ENCODE data around the gene FAM120AOS. TPM values are rescaled to one million over a fixed set of nuclear protein-coding genes. Genes with fewer than 3 reads are reported as not detected.

FAM120AOS gene
- polyA plus RNA-seq, 1 donor from 2014 or later, result 44.5 TPM

DNA sequence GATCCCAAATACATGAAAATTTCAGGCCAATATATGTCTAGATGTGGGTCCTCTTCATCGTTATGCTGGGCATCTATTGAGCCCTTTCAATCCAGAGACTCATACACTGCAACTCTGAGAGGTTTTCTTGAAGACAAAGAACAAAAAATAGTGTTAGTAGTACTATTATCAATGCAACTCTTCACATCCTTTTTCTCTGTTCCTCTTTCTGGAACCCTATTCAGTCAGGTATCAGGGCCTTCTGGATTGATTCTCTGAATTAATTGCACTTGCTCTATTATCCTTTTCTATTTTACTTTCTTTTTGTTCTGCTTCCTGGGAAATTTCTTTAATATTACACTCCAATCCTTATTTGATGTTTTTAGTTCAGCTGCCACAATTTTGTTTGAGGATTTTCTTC, 20.4 kb downstream of the FAM120AOS start:
- Histone ChIP-seq H3K9me3 (ENCODE audit: low read length) (no peaks in the 10 kb centered on the region), H3K4me2 (ENCODE audit: low read length) (no peak overlapping the region), H3K9ac (ENCODE audit: low read length) (no peak overlapping the region), H3K9me2 (ENCODE audit: insufficient read depth, low read length) (no peaks in the 10 kb centered on the region), H3K27me3 (ENCODE audit: insufficient read depth, low read depth, low read length) (no peaks in the 10 kb centered on the region), H3K27ac (ENCODE audit: low read length) (no peak overlapping the region), H3K36me3 (ENCODE audit: insufficient read depth, low read length) (no peaks in the 10 kb centered on the region), H2AFZ (ENCODE audit: low read depth, low read length) (no peak overlapping the region), H4K20me1 (ENCODE audit: insufficient read depth) (no peaks in the 10 kb centered on the region), H3F3A (ENCODE audit: insufficient read depth, low read length, poor library complexity, severe bottlenecking) (no peaks in the 10 kb centered on the region), H3K4me3 (ENCODE audit: low read length) (no peak overlapping the region), H3K79me2 (replicated peaks; ENCODE audit: insufficient read depth, low read length) (no peaks in the 10 kb centered on the region)
- no peak for TF ChIP-seq SMC3 (conservative IDR thresholded peaks at IDR 0.05; ENCODE audit: poor library complexity)
- TF ChIP-seq, protein P1, sequence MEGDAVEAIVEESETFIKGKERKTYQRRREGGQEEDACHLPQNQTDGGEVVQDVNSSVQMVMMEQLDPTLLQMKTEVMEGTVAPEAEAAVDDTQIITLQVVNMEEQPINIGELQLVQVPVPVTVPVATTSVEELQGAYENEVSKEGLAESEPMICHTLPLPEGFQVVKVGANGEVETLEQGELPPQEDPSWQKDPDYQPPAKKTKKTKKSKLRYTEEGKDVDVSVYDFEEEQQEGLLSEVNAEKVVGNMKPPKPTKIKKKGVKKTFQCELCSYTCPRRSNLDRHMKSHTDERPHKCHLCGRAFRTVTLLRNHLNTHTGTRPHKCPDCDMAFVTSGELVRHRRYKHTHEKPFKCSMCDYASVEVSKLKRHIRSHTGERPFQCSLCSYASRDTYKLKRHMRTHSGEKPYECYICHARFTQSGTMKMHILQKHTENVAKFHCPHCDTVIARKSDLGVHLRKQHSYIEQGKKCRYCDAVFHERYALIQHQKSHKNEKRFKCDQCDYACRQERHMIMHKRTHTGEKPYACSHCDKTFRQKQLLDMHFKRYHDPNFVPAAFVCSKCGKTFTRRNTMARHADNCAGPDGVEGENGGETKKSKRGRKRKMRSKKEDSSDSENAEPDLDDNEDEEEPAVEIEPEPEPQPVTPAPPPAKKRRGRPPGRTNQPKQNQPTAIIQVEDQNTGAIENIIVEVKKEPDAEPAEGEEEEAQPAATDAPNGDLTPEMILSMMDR (IDR thresholded peaks at IDR 0.05; ENCODE audit: poor library complexity, severe bottlenecking), result no peak
- TF ChIP-seq RAD21 (conservative IDR thresholded peaks at IDR 0.05), result no peak
- TF ChIP-seq TAF1 (IDR thresholded peaks at IDR 0.05; ENCODE audit: low read depth), result no peak
- no peak for TF ChIP-seq EP300 (conservative IDR thresholded peaks at IDR 0.05; ENCODE audit: poor library complexity, severe bottlenecking)
- no peak for TF ChIP-seq EZH2 (IDR thresholded peaks at IDR 0.05; ENCODE audit: borderline replicate concordance, insufficient read depth, low read length, poor library complexity, severe bottlenecking)

DNA sequence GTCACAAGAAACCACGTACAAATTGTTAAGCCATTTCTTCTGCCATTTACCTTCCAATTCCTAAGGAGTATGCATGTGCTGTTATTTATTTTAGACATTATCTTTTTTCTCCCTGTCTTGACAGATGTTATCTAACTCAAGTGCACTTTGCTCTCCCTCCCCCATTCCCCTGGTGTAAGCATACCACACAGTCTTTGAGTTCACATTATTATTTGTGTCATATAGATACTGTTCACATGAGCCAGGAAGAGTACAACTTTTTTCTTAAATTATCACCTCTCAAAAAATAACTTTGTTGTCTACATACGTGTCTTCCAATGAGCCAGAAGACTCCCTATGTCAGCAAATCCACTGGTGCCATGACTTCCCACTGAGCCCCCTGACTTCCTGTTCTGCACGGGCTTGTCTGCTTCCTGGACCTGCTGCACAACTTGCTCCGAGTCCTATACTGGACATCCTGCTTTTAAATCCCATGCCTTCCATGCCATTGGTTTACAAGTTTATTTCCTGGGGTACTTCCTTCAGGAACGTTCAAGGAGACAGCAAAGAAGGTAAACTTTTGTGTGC, 21.8 kb downstream of the FAM120AOS start:
- no peak overlapping the region for H3K4me2 ChIP-seq (ENCODE audit: low read length)
- H3K9me3 ChIP-seq (ENCODE audit: low read length), result no peaks in the 10 kb centered on the region
- no peaks in the 10 kb centered on the region for H3K79me2 ChIP-seq (replicated peaks; ENCODE audit: insufficient read depth, low read length)
- H3F3A ChIP-seq (ENCODE audit: insufficient read depth, low read length, poor library complexity, severe bottlenecking), result no peaks in the 10 kb centered on the region
- no peak overlapping the region for H3K9ac ChIP-seq (ENCODE audit: low read length)
- H3K27ac ChIP-seq (ENCODE audit: low read length), result no peak overlapping the region
- H3K9me2 ChIP-seq (ENCODE audit: insufficient read depth, low read length), result no peaks in the 10 kb centered on the region
- TF ChIP-seq RAD21 (conservative IDR thresholded peaks at IDR 0.05), result no peak
- no peaks in the 10 kb centered on the region for H4K20me1 ChIP-seq (ENCODE audit: insufficient read depth)
- H3K27me3 ChIP-seq (ENCODE audit: insufficient read depth, low read depth, low read length), result no peaks in the 10 kb centered on the region
- H3K4me3 ChIP-seq (ENCODE audit: low read length), result no peak overlapping the region
- H3K36me3 ChIP-seq (ENCODE audit: insufficient read depth, low read length), result no peaks in the 10 kb centered on the region
- no peak overlapping the region for H2AFZ ChIP-seq (ENCODE audit: low read depth, low read length)

DNA sequence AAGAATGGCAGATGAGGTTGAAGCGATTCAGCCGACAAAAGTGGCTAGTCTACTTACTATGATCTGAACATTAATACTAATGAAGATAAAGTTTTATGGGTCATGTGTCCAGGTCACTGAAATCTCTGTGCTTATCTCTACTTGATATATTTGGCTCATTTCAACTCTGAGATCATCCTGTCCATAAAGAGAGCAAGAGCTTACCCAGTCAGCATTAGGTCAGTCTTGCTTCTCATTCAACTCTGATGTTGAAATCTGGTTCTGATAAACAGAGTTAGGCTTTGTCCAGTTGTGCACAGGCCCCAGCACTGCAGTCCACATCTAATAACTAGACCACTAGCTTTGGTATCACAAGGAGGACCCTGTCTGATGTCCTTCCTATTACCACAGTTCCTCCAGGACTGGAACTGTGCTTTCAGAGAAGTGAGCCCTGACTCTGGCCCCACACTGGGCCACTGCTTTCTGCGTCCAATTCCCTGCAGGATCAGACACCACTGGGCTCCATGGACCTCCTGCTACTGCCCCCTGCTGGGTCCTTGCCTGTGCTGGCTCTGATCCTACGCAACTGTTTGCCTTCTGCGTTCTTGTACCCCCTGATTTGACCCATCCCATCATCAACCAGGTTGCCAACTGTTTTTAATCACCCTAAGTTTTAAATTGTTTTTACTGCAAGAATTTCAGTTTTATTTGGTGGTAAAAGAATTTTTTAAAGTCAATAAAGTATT, 25.6 kb downstream of the FAM120AOS start:
- Histone ChIP-seq H3K9me2 (ENCODE audit: insufficient read depth, low read length) (no peaks in the 10 kb centered on the region), H2AFZ (ENCODE audit: low read depth, low read length) (no peak overlapping the region), H3K9ac (ENCODE audit: low read length) (no peak overlapping the region)

More for the DNA sequence above, 25.6 kb downstream of the FAM120AOS start:
- H3K9me3 ChIP-seq (ENCODE audit: low read length), result no peaks in the 10 kb centered on the region
- no peak overlapping the region for H3K4me3 ChIP-seq (ENCODE audit: low read length)
- H3K27ac ChIP-seq (ENCODE audit: low read length), result no peak overlapping the region
- no peaks in the 10 kb centered on the region for H3K79me2 ChIP-seq (replicated peaks; ENCODE audit: insufficient read depth, low read length)
- H3K4me2 ChIP-seq (ENCODE audit: low read length), result no peak overlapping the region
- no peaks in the 10 kb centered on the region for H3K27me3 ChIP-seq (ENCODE audit: insufficient read depth, low read depth, low read length)
- no peaks in the 10 kb centered on the region for H3K36me3 ChIP-seq (ENCODE audit: insufficient read depth, low read length)
- H4K20me1 ChIP-seq (ENCODE audit: insufficient read depth), result no peaks in the 10 kb centered on the region
- TF ChIP-seq, protein P2, sequence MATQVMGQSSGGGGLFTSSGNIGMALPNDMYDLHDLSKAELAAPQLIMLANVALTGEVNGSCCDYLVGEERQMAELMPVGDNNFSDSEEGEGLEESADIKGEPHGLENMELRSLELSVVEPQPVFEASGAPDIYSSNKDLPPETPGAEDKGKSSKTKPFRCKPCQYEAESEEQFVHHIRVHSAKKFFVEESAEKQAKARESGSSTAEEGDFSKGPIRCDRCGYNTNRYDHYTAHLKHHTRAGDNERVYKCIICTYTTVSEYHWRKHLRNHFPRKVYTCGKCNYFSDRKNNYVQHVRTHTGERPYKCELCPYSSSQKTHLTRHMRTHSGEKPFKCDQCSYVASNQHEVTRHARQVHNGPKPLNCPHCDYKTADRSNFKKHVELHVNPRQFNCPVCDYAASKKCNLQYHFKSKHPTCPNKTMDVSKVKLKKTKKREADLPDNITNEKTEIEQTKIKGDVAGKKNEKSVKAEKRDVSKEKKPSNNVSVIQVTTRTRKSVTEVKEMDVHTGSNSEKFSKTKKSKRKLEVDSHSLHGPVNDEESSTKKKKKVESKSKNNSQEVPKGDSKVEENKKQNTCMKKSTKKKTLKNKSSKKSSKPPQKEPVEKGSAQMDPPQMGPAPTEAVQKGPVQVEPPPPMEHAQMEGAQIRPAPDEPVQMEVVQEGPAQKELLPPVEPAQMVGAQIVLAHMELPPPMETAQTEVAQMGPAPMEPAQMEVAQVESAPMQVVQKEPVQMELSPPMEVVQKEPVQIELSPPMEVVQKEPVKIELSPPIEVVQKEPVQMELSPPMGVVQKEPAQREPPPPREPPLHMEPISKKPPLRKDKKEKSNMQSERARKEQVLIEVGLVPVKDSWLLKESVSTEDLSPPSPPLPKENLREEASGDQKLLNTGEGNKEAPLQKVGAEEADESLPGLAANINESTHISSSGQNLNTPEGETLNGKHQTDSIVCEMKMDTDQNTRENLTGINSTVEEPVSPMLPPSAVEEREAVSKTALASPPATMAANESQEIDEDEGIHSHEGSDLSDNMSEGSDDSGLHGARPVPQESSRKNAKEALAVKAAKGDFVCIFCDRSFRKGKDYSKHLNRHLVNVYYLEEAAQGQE (IDR thresholded peaks at IDR 0.05; ENCODE audit: borderline replicate concordance), result no peak
- no peak for TF ChIP-seq RAD21 (conservative IDR thresholded peaks at IDR 0.05)
- no peak for TF ChIP-seq TAF1 (IDR thresholded peaks at IDR 0.05; ENCODE audit: low read depth)
- no peak for TF ChIP-seq POLR2AphosphoS5 (IDR thresholded peaks at IDR 0.05)
- TF ChIP-seq EZH2 (IDR thresholded peaks at IDR 0.05; ENCODE audit: borderline replicate concordance, insufficient read depth, low read length, poor library complexity, severe bottlenecking), result no peak
- TF ChIP-seq, protein P1 (IDR thresholded peaks at IDR 0.05; ENCODE audit: poor library complexity, severe bottlenecking), result no peak
- no peak for TF ChIP-seq EP300 (conservative IDR thresholded peaks at IDR 0.05; ENCODE audit: poor library complexity, severe bottlenecking)
- no peak for TF ChIP-seq SMC3 (conservative IDR thresholded peaks at IDR 0.05; ENCODE audit: poor library complexity)
- no peak for TF ChIP-seq MXI1 (conservative IDR thresholded peaks at IDR 0.05; ENCODE audit: poor library complexity, severe bottlenecking)
- no peaks in the 10 kb centered on the region for H3F3A ChIP-seq (ENCODE audit: insufficient read depth, low read length, poor library complexity, severe bottlenecking)
